HUES48 (cell line): ENCODE results near the gene NT5C2.
"Not testable (repeated sequence)": the region's sequence is repeated elsewhere in the genome, so short reads cannot be mapped to it uniquely, and the experiment has no call there.

Source experiments
- H3K27ac ChIP-seq: one replicate; pipeline ENCODE4 v1.7.0; 2013; ENCODE audit warnings: low read depth, low read length, inconsistent platforms
- H3K27me3 ChIP-seq: 2 replicates; pipeline ENCODE4 v1.6.1; 2013; ENCODE audit warnings: mild to moderate bottlenecking, low read length; ENCODE audit not compliant: control insufficient read depth, insufficient read depth
- H3K36me3 ChIP-seq: 2 replicates; pipeline ENCODE4 v1.6.1; 2013; ENCODE audit warnings: low read length; ENCODE audit not compliant: control insufficient read depth, insufficient read depth
- H3K4me1 ChIP-seq: 2 replicates; pipeline ENCODE4 v1.6.1; 2013; ENCODE audit warnings: mild to moderate bottlenecking, low read length; ENCODE audit not compliant: control insufficient read depth, insufficient read depth
- H3K4me3 ChIP-seq: 2 replicates; pipeline ENCODE4 v1.5.1; 2013; ENCODE audit warnings: mild to moderate bottlenecking, low read depth, low read length
- H3K9ac ChIP-seq: 2 replicates; pipeline ENCODE4 v1.6.1; 2013; ENCODE audit warnings: mild to moderate bottlenecking, low read depth, low read length, moderate library complexity
- H3K9me3 ChIP-seq: 2 replicates; pipeline ENCODE4 v1.6.1; 2013; ENCODE audit warnings: low read length; ENCODE audit not compliant: control insufficient read depth, insufficient read depth

The NT5C2 gene

DNA sequence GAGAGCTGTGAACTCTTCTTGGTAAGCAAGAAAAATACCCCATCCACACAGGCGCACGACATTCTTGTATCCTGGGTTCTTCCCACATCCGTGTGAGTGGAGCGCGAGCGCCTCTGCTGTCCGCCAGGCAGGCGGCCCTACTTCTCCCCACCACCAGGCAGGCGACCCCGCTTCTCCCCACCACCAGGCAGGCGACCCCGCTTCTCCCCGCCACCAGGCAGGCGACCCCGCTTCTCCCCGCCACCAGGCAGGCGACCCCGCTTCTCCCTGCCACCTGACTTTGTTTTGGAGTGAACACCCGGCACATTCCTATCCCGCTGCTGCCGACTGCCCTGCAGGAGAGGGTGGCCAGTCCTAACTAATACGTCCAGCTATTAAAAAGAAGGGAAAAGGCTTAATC is 120.8 kb downstream of the NT5C2 start:
- Histone ChIP-seq H3K4me1 (peaks cover 4% of the 10 kb centered on the region; the same call in 1 of the 2 replicates), H3K9me3 (no peaks in the 10 kb centered on the region), H3K27ac (no peak overlapping the region), H3K9ac (no peak overlapping the region), H3K36me3 (peaks cover 14% of the 10 kb centered on the region), H3K4me3 (no peak overlapping the region), H3K27me3 (no peaks in the 10 kb centered on the region)

DNA sequence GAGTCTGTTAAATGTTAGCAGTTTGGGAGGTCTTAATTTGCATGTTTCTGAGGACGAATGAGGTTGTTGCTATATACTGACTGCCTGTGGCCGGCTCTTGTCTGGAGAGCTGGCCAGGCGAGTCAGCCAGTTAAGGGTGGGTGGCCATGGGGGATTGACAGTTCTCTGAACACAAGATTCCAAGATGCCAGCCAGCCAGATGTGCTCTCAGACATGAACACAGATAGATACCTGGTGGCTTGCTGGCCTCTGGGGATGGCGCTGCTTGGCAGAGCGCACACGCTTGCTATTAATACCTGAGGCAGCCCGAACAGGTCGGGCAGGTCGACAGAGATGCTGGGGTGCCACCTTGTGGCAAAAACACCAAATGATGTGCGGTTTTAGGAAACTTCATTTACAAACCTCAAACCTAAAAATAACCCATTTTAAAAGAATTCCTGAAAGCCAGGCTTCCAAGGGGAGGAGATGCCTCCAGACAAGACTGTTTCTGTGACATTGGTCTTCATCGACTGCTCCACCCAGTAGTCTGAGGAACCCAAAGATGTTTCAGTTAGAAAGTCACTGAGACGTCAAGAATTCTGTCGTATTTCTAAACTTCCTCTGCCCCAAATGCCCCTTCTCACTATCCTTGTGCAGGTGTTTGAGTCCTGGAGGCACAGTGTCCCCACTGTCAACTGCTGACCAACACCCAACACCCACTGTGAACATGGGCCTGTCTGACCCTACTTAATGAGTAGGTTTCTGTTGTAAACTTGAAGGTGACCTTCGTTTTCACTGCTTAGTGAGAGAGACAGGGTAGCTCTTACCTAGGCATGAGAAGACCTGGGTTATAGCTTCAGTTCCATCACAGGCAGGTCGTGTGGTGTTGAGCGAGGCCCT is 123.4 kb downstream of the NT5C2 start:
- H3K27me3 ChIP-seq = no peaks in the 10 kb centered on the region
- H3K4me1 ChIP-seq = peaks cover 4% of the 10 kb centered on the region; the same call in 1 of the 2 replicates
- no peaks in the 10 kb centered on the region for H3K36me3 ChIP-seq
- H3K27ac ChIP-seq = no peak overlapping the region
- H3K9ac ChIP-seq = no peak overlapping the region
- no peaks in the 10 kb centered on the region for H3K9me3 ChIP-seq
- no peak overlapping the region for H3K4me3 ChIP-seq

GRCh38 chr10:103067956-103068355 is 125.1 kb downstream of the NT5C2 start:
- Histone ChIP-seq H3K9ac (no peak overlapping the region), H3K27me3 (no peaks in the 10 kb centered on the region), H3K4me1 (peaks cover 8% of the 10 kb centered on the region), H3K9me3 (no peaks in the 10 kb centered on the region), H3K27ac (no peak overlapping the region), H3K4me3 (no peak overlapping the region), H3K36me3 (no peaks in the 10 kb centered on the region)

GRCh38 chr10:103067484-103067883 is 125.6 kb downstream of the NT5C2 start:
- Histone ChIP-seq H3K27ac (no peak overlapping the region), H3K36me3 (no peaks in the 10 kb centered on the region), H3K4me3 (no peak overlapping the region), H3K27me3 (no peaks in the 10 kb centered on the region), H3K4me1 (peaks cover 12% of the 10 kb centered on the region), H3K9me3 (no peaks in the 10 kb centered on the region), H3K9ac (no peak overlapping the region)

DNA sequence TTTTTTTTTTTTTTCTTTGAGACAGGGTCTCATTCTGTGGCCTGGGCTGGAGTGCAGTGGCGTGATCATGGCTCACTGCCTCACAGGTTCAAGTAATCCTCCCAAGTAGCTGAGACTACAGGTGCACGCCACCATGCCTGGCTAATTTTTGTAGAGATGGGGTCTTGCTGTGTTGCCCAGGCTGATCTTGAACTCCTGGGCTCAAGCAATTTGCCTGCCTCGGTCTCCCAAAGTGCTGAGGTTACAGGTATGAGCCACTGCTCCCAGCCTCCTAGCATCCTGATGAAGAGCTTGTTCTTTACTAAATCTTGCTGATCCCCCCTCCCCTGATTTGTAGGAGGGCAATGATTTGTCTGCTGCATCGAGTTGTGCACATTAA is 126.0 kb downstream of the NT5C2 start:
- not testable (repeated sequence) for H3K9me3 ChIP-seq, H3K36me3 ChIP-seq, H3K4me3 ChIP-seq, H3K27ac ChIP-seq, H3K27me3 ChIP-seq, H3K9ac ChIP-seq
- peaks cover 12% of the 10 kb centered on the region for H3K4me1 ChIP-seq

- no peak overlapping the region for H3K9ac ChIP-seq
- no peak overlapping the region for H3K4me3 ChIP-seq
- H3K4me1 ChIP-seq = peaks cover 12% of the 10 kb centered on the region
- H3K27ac ChIP-seq = no peak overlapping the region
- no peaks in the 10 kb centered on the region for H3K27me3 ChIP-seq
- no peaks in the 10 kb centered on the region for H3K36me3 ChIP-seq
- no peaks in the 10 kb centered on the region for H3K9me3 ChIP-seq
Measured at GRCh38 chr10:103066141-103067098, 126.7 kb downstream of the NT5C2 start.

DNA sequence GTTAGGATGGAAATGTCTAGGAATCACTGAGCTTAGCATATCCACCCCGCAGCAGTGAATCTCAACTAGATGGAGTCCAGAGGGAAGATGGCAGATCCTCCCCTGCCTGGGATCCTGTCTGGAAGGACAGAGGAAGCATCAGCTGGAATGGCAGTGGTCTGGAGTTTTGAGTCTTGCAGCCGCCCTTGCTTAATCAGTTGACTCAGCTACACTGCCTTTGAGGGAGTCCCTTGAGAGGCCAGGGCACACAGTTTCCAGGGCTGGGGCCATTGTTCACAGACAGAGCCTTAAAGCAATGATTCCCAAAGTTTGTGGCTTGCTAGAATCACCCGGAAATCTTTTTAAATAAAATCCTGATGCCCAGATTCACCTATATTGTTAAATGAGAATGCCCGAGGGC is 128.1 kb downstream of the NT5C2 start:
- H3K4me1 ChIP-seq = peaks cover 12% of the 10 kb centered on the region
- H3K9ac ChIP-seq = no peak overlapping the region
- no peak overlapping the region for H3K4me3 ChIP-seq
- no peaks in the 10 kb centered on the region for H3K36me3 ChIP-seq
- H3K9me3 ChIP-seq = no peaks in the 10 kb centered on the region
- H3K27ac ChIP-seq = no peak overlapping the region
- no peaks in the 10 kb centered on the region for H3K27me3 ChIP-seq

DNA sequence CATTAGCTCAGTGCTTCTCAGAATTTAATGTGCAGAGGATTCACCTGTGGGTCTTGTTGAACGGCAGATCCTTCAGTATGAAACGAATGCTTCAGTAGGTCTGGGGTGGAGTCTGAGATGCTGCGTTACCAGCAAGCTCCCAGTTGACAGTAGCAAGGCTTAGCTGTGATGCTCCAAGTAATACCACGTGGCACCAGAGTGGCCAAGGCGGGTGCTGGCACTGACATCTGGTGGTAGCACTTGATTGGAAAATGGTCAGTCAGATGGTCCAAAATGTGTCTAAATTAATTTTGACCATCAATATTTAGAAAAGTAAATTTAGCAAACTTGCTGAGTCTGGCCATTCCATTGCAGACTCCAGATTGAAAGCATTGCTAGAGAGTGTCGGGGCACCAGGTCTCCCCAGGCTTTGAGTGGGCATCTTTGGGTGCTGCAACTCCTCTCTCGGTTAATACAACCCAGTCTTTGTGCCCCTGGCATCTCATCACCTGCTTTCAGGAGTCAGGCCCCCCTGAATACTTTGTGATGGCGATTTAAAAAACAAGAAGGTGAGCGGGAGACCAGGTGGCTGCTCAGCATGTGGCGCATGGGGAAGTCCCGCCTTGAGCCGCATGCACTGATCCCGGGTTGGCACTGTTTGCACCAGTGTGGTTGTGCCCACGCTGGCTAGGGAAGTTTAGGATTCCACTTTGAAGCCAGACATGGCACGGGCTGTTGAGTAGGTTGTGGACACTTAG is 130.1 kb downstream of the NT5C2 start:
- Histone ChIP-seq H3K9ac (no peak overlapping the region), H3K9me3 (no peaks in the 10 kb centered on the region), H3K27me3 (no peaks in the 10 kb centered on the region), H3K36me3 (no peaks in the 10 kb centered on the region), H3K4me3 (no peak overlapping the region), H3K4me1 (peaks cover 8% of the 10 kb centered on the region), H3K27ac (no peak overlapping the region)

DNA sequence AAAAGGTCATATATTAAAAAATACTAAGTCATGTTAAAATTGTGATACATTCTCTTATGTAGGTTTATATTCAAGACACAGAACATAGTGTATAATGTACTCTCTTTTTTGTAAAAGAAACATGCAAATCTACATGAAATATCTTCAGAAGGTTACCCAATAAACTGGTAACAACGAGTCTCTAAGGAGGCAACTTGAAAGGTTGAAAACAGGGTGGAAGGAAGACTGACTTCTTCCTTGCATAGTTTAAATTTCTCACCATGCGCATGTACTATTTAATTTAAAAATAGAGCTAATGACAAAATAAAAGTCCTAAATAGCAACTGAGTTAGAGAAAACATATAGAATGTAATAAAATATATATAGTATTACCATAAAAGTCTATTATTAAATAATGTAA is 132.5 kb downstream of the NT5C2 start:
- H3K27me3 ChIP-seq = no peaks in the 10 kb centered on the region
- H3K4me1 ChIP-seq = peaks cover 8% of the 10 kb centered on the region
- H3K27ac ChIP-seq = no peak overlapping the region
- no peak overlapping the region for H3K4me3 ChIP-seq
- H3K36me3 ChIP-seq = peaks cover 3% of the 10 kb centered on the region; the same call in 1 of the 2 replicates
- no peaks in the 10 kb centered on the region for H3K9me3 ChIP-seq
- no peak overlapping the region for H3K9ac ChIP-seq

DNA sequence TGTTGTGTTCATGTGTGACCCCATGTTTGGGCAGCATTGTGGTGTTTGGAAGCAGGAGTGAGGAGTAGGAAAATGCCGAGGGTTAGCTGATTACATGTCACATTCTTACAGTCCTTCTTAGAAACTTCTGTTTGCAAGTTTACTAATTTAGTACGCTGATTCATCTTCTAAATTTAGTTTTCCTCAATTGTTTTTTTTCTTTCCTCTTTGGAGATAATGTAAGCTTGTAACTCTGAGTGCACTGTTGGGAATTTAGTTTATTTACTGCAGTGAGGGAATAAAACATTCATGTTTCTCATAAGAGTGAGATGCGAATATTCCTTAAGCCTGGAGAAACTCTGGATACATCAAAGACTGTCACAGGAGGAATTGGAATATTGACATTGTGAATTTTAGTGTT is 135.0 kb downstream of the NT5C2 start:
- Histone ChIP-seq H3K4me3 (no peak overlapping the region), H3K27ac (no peak overlapping the region), H3K4me1 (peaks cover 5% of the 10 kb centered on the region), H3K27me3 (no peaks in the 10 kb centered on the region), H3K9me3 (no peaks in the 10 kb centered on the region), H3K36me3 (peaks cover 3% of the 10 kb centered on the region; the same call in 1 of the 2 replicates), H3K9ac (no peak overlapping the region)
